Neuronal stem cell (in vitro differentiated cells): ENCODE results near the gene CCL18.
"Not testable (repeated sequence)": the region's sequence is repeated elsewhere in the genome, so short reads cannot be mapped to it uniquely, and the experiment has no call there.

ENCODE experiments used
- DNase-seq: peaks from one replicate; pipeline ENCODE4 v3.0.0-alpha.2; 2013; ENCODE audit warnings: low spot score
- H2AFZ ChIP-seq: one replicate; pipeline ENCODE4 v1.6.1; 2013; ENCODE audit warnings: mild to moderate bottlenecking, low read length, inconsistent platforms
- H2AK5ac ChIP-seq: 2 replicates; pipeline ENCODE4 v1.6.1; 2013; ENCODE audit warnings: low read depth, mild to moderate bottlenecking, inconsistent platforms, low read length, moderate library complexity, mixed read lengths
- H2BK120ac ChIP-seq: 2 replicates; pipeline ENCODE4 v1.6.1; 2013; ENCODE audit warnings: low read depth, mild to moderate bottlenecking, inconsistent platforms, low read length, moderate library complexity, mixed read lengths
- H2BK12ac ChIP-seq: one replicate; pipeline ENCODE4 v1.6.1; 2013; ENCODE audit warnings: low read length, inconsistent platforms
- H2BK15ac ChIP-seq: 2 replicates; pipeline ENCODE4 v1.6.1; 2013; ENCODE audit warnings: mild to moderate bottlenecking, low read length, inconsistent platforms, mixed read lengths
- H2BK5ac ChIP-seq: one replicate; pipeline ENCODE4 v1.6.1; 2013; ENCODE audit warnings: inconsistent platforms, mild to moderate bottlenecking, low read length, moderate library complexity
- H3K14ac ChIP-seq: one replicate; pipeline ENCODE4 v1.6.1; 2013; ENCODE audit warnings: low read length, inconsistent platforms
- H3K18ac ChIP-seq: 2 replicates; pipeline ENCODE4 v1.6.1; 2013; ENCODE audit warnings: low read length, inconsistent platforms
- H3K23ac ChIP-seq: 2 replicates; pipeline ENCODE4 v1.6.1; 2013; ENCODE audit warnings: low read depth, mild to moderate bottlenecking, mixed read lengths, low read length, inconsistent platforms; ENCODE audit not compliant: poor library complexity
- H3K27ac ChIP-seq: replicated peaks from 3 replicates; pipeline ENCODE4 v1.5.1; 2013; ENCODE audit warnings: low read length, inconsistent platforms
- H3K27me3 ChIP-seq, 3 experiments: 2 replicates each; pipeline ENCODE4 v1.6.1; 2013; ENCODE audit warnings: low read length in 3 of 3, mild to moderate bottlenecking in 2 of 3, inconsistent platforms in 1 of 3, low read depth in 1 of 3, mixed read lengths in 1 of 3, moderate library complexity in 1 of 3; ENCODE audit not compliant: control insufficient read depth in 3 of 3, insufficient read depth in 3 of 3
- H3K36me3 ChIP-seq, 2 donors: replicated peaks in 1 of 2; 2 replicates each; pipeline ENCODE4 v1.6.1; 2013; ENCODE audit warnings: low read length in 2 of 2; ENCODE audit not compliant: control insufficient read depth in 2 of 2, insufficient read depth in 2 of 2
- H3K4ac ChIP-seq: 2 replicates; pipeline ENCODE4 v1.6.1; 2013; ENCODE audit warnings: inconsistent platforms, mild to moderate bottlenecking, low read length, moderate library complexity
- H3K4me1 ChIP-seq, 2 donors: 1 replicate in 1 of 2; 2 replicates in 1 of 2; pipeline ENCODE4 v1.6.1; 2013; ENCODE audit warnings: low read length in 2 of 2, low read depth in 1 of 2; ENCODE audit not compliant: control insufficient read depth in 2 of 2, insufficient read depth in 1 of 2
- H3K4me2 ChIP-seq: one replicate; pipeline ENCODE4 v1.6.1; 2013; ENCODE audit warnings: mild to moderate bottlenecking, low read length, inconsistent platforms; ENCODE audit not compliant: insufficient read depth, poor library complexity, severe bottlenecking
- H3K4me3 ChIP-seq, 2 donors: 2 replicates each; pipeline ENCODE4 v1.5.1; 2013; ENCODE audit warnings: low read length in 2 of 2, mild to moderate bottlenecking in 2 of 2, inconsistent platforms in 1 of 2, moderate library complexity in 1 of 2
- H3K79me1 ChIP-seq: one replicate; pipeline ENCODE4 v1.6.1; 2013; ENCODE audit warnings: low read depth, mild to moderate bottlenecking, inconsistent platforms, low read length, moderate library complexity
- H3K9ac ChIP-seq: one replicate; pipeline ENCODE4 v1.6.1; 2013; ENCODE audit warnings: mild to moderate bottlenecking, low read depth, low read length, inconsistent platforms; ENCODE audit not compliant: poor library complexity
- H3K9me3 ChIP-seq, 2 donors: replicated peaks in 1 of 2; 2 replicates each; pipeline versions ENCODE3 to v1.6.1; 2013; ENCODE audit warnings: low read length in 2 of 2, mild to moderate bottlenecking in 2 of 2, inconsistent platforms in 1 of 2, low read depth in 1 of 2, mixed read lengths in 1 of 2, moderate library complexity in 1 of 2; ENCODE audit not compliant: control insufficient read depth in 2 of 2, insufficient read depth in 1 of 2
- H4K8ac ChIP-seq: one replicate; pipeline ENCODE4 v1.6.1; 2013; ENCODE audit warnings: low read depth, mild to moderate bottlenecking, inconsistent platforms, low read length, moderate library complexity
- H4K91ac ChIP-seq: one replicate; pipeline ENCODE4 v1.6.1; 2013; ENCODE audit warnings: low read length, low read depth, mild to moderate bottlenecking, inconsistent platforms; ENCODE audit not compliant: poor library complexity
- WGBS, 2 donors: extraction: QIAGEN DNeasy Blood & Tissue Kit; methylation state at CpG; one replicate each; pipeline ENCODE4 v1.1.7; 2013; ENCODE audit warnings: missing lambda C conversion rate in 2 of 2, mixed read lengths in 1 of 2; ENCODE audit not compliant: insufficient read length in 2 of 2, insufficient replicate concordance in 1 of 2; ENCODE audit errors: extremely low coverage in 2 of 2; 5-methylcytosine and 5-hydroxymethylcytosine counted together

Gene CCL18

GRCh38 chr17:36085765-36086164 is 21.7 kb downstream of the CCL18 start:
- no peak overlapping the region for H3K27ac ChIP-seq
- H2BK12ac ChIP-seq: no peak overlapping the region
- H4K8ac ChIP-seq: no peak overlapping the region
- H2AK5ac ChIP-seq: no peak overlapping the region
- no peak overlapping the region for H3K4ac ChIP-seq
- peaks cover 0 to 3% (median 0%) of the 10 kb centered on the region in 3 experiments for H3K27me3 ChIP-seq
- H3K36me3 ChIP-seq: no peaks in the 10 kb centered on the region
- H2AFZ ChIP-seq: no peak overlapping the region
- H2BK15ac ChIP-seq: no peak overlapping the region
- H3K79me1 ChIP-seq: peaks cover 2% of the 10 kb centered on the region
- no peak overlapping the region for H2BK5ac ChIP-seq
- no peak overlapping the region for H3K23ac ChIP-seq
- DNase-seq: no peak
- H3K4me2 ChIP-seq: no peak overlapping the region
- H3K4me1 ChIP-seq: no peaks in the 10 kb centered on the region
- no peak overlapping the region for H3K14ac ChIP-seq
- WGBS, 2 donors: no CpG with 5 or more reads among the region's 1 CpG
- no peak overlapping the region for H3K18ac ChIP-seq
- H2BK120ac ChIP-seq: no peak overlapping the region
- no peak overlapping the region for H3K4me3 ChIP-seq
- no peak overlapping the region for H4K91ac ChIP-seq
- H3K9me3 ChIP-seq: no peaks in the 10 kb centered on the region
- no peak overlapping the region for H3K9ac ChIP-seq

GRCh38 chr17:36086791-36087190 is 22.7 kb downstream of the CCL18 start:
- H2BK12ac ChIP-seq: no peak overlapping the region
- no peak overlapping the region for H3K4me2 ChIP-seq
- H3K4me3 ChIP-seq: no peak overlapping the region
- no peak overlapping the region for H3K18ac ChIP-seq
- no peak overlapping the region for H4K8ac ChIP-seq
- H3K4me1 ChIP-seq: no peaks in the 10 kb centered on the region
- H3K27ac ChIP-seq: no peak overlapping the region
- no peak for DNase-seq
- no peak overlapping the region for H4K91ac ChIP-seq
- no peak overlapping the region for H3K9ac ChIP-seq
- H3K36me3 ChIP-seq: no peaks in the 10 kb centered on the region
- WGBS, 2 donors: no CpG with 5 or more reads among the region's 1 CpG
- no peaks in the 10 kb centered on the region for H3K79me1 ChIP-seq
- H2BK15ac ChIP-seq: no peak overlapping the region
- no peaks in the 10 kb centered on the region for H3K9me3 ChIP-seq
- peaks cover 0 to 3% (median 0%) of the 10 kb centered on the region in 3 experiments for H3K27me3 ChIP-seq
- no peak overlapping the region for H3K4ac ChIP-seq
- H2AFZ ChIP-seq: no peak overlapping the region
- H2BK5ac ChIP-seq: no peak overlapping the region
- no peak overlapping the region for H2BK120ac ChIP-seq
- H3K14ac ChIP-seq: no peak overlapping the region
- H2AK5ac ChIP-seq: no peak overlapping the region
- no peak overlapping the region for H3K23ac ChIP-seq

GRCh38 chr17:36087471-36087870 is 23.4 kb downstream of the CCL18 start:
- H4K91ac ChIP-seq, H2BK12ac ChIP-seq, H3K27me3 ChIP-seq, H3K14ac ChIP-seq, H3K9ac ChIP-seq, H3K4me1 ChIP-seq, H3K4me3 ChIP-seq, H3K27ac ChIP-seq, H2BK15ac ChIP-seq, H3K4ac ChIP-seq, H3K9me3 ChIP-seq, H3K79me1 ChIP-seq, DNase-seq, H4K8ac ChIP-seq, H2AFZ ChIP-seq, H3K4me2 ChIP-seq, H3K18ac ChIP-seq, H2BK5ac ChIP-seq, H3K23ac ChIP-seq, H3K36me3 ChIP-seq, H2BK120ac ChIP-seq, H2AK5ac ChIP-seq: not testable (repeated sequence)
- WGBS, 2 donors: no CpG with 5 or more reads among the region's 3 CpGs

GRCh38 chr17:36087897-36088572 is 24.0 kb downstream of the CCL18 start:
- not testable (repeated sequence) for H3K14ac ChIP-seq, H2BK5ac ChIP-seq, H3K23ac ChIP-seq, H4K91ac ChIP-seq, H3K27ac ChIP-seq, H2BK12ac ChIP-seq, H2BK120ac ChIP-seq, H3K27me3 ChIP-seq, H3K9me3 ChIP-seq, H3K4me1 ChIP-seq, H2BK15ac ChIP-seq, H3K18ac ChIP-seq, H2AFZ ChIP-seq, H3K79me1 ChIP-seq, H3K4me2 ChIP-seq, H3K9ac ChIP-seq, H3K4ac ChIP-seq, H3K36me3 ChIP-seq, DNase-seq, H4K8ac ChIP-seq, H3K4me3 ChIP-seq, H2AK5ac ChIP-seq
- no CpG with 5 or more reads among the region's 10 CpGs for WGBS, 2 donors
